GM23338 (cell line): ENCODE data around the gene B3GALT5. TPM values are rescaled to one million over a fixed set of nuclear protein-coding genes. Genes with fewer than 3 reads are reported as not detected.
A peak's percentile ranks its signal among the peaks of the same experiment; 100 is the strongest.

Experiments
- ATAC-seq: fragments of 200-7000 bp; cut with Tn5 transposase; 3 replicates; pipeline ENCODE4 v1.9.1; 2020
- DNase-seq: peaks from one replicate; pipeline ENCODE4 v3.0.0-alpha.2; 2015; ENCODE audit warnings: low spot score
- H2AFZ ChIP-seq: fragments of 200-600 bp; sonication (generic); 2 replicates; pipeline ENCODE4 v1.8.0; 2016; ENCODE audit warnings: antibody characterized with exemption, mild to moderate bottlenecking, moderate library complexity
- H3F3A ChIP-seq: fragments of 200-600 bp; sonication (generic); replicated peaks from 2 replicates; pipeline ENCODE4 v1.8.0; 2017; ENCODE audit warnings: antibody characterized with exemption, mixed run types, low read depth
- H3K27ac ChIP-seq: fragments of 200-600 bp; sonication (generic); 2 replicates; pipeline ENCODE4 v1.6.1; 2016; ENCODE audit warnings: low read depth
- H3K27me3 ChIP-seq: fragments of 200-600 bp; sonication (generic); 2 replicates; pipeline ENCODE4 v1.8.0; 2016; ENCODE audit warnings: mild to moderate bottlenecking, mixed run types, moderate library complexity; ENCODE audit not compliant: insufficient read depth
- H3K36me3 ChIP-seq: fragments of 200-600 bp; sonication (generic); 2 replicates; pipeline ENCODE4 v1.8.0; 2016; ENCODE audit warnings: mild to moderate bottlenecking; ENCODE audit not compliant: insufficient read depth
- H3K4me1 ChIP-seq: fragments of 200-600 bp; sonication (generic); 2 replicates; pipeline ENCODE4 v1.8.0; 2016; ENCODE audit warnings: mild to moderate bottlenecking, moderate library complexity; ENCODE audit not compliant: insufficient read depth
- H3K4me2 ChIP-seq: fragments of 200-600 bp; sonication (generic); 2 replicates; pipeline ENCODE4 v1.7.1; 2017; ENCODE audit warnings: mixed run types
- H3K4me3 ChIP-seq: fragments of 200-600 bp; sonication (generic); 2 replicates; pipeline ENCODE4 v1.6.1; 2016; ENCODE audit warnings: mixed run types
- H3K79me2 ChIP-seq: fragments of 200-600 bp; sonication (generic); replicated peaks from 2 replicates; pipeline ENCODE4 v1.8.0; 2017; ENCODE audit warnings: mild to moderate bottlenecking; ENCODE audit not compliant: insufficient read depth
- H3K9me2 ChIP-seq: fragments of 200-600 bp; sonication (generic); 2 replicates; pipeline ENCODE4 v1.8.0; 2017; ENCODE audit not compliant: insufficient read depth
- H4K20me1 ChIP-seq: fragments of 200-600 bp; sonication (generic); replicated peaks from 2 replicates; pipeline ENCODE4 v1.8.0; 2017; ENCODE audit warnings: mild to moderate bottlenecking; ENCODE audit not compliant: insufficient read depth
- H3K27ac Mint-ChIP-seq: 2 replicates; pipeline ENCODE4 v1.8.0; 2020; ENCODE audit warnings: inconsistent platforms, mild to moderate bottlenecking, moderate library complexity, mixed read lengths
- H3K27me3 Mint-ChIP-seq: 3 replicates; pipeline ENCODE4 v1.8.0; 2022; ENCODE audit warnings: low read depth, mild to moderate bottlenecking, moderate library complexity, mixed read lengths, inconsistent platforms; ENCODE audit not compliant: insufficient read depth, poor library complexity
- H3K36me3 Mint-ChIP-seq: 3 replicates; pipeline ENCODE4 v1.8.0; 2021; ENCODE audit warnings: low read depth, mild to moderate bottlenecking, inconsistent platforms, moderate library complexity, mixed read lengths
- H3K4me1 Mint-ChIP-seq: 3 replicates; pipeline ENCODE4 v1.8.0; 2020; ENCODE audit warnings: mild to moderate bottlenecking, inconsistent platforms, mixed read lengths
- H3K4me3 Mint-ChIP-seq: 3 replicates; pipeline ENCODE4 v1.8.0; 2021; ENCODE audit warnings: moderate library complexity, mild to moderate bottlenecking, inconsistent platforms, mixed read lengths
- H3K9me3 Mint-ChIP-seq: 3 replicates; pipeline ENCODE4 v1.8.0; 2020; ENCODE audit warnings: moderate library complexity, mild to moderate bottlenecking, inconsistent platforms, mixed read lengths
- CREB1 ChIP-seq: fragments of 250-450 bp; sonication (Bioruptor Pico); IDR thresholded peaks from 2 replicates; pipeline ENCODE4 v1.5.0; 2020; ENCODE audit warnings: low read depth, mild to moderate bottlenecking, moderate library complexity
- EZH2 ChIP-seq: fragments of 200-600 bp; sonication (generic); IDR thresholded peaks from one replicate; pipeline ENCODE4 v1.8.0; 2017; ENCODE audit warnings: antibody characterized with exemption, mild to moderate bottlenecking, low read depth; ENCODE audit not compliant: unreplicated experiment
- EZH2phosphoT487 ChIP-seq: fragments of 200-600 bp; sonication (generic); IDR thresholded peaks from one replicate; pipeline ENCODE4 v1.8.1; 2018; ENCODE audit warnings: antibody characterized with exemption; ENCODE audit not compliant: unreplicated experiment
- JUNB ChIP-seq: IDR thresholded peaks from one replicate; pipeline ENCODE4 v1.6.1; 2016; ENCODE audit warnings: antibody characterized with exemption; ENCODE audit not compliant: unreplicated experiment
- NANOG ChIP-seq: IDR thresholded peaks from 2 replicates; pipeline ENCODE4 v1.6.1; 2016; ENCODE audit warnings: antibody characterized with exemption, borderline replicate concordance
- POLR2AphosphoS5 ChIP-seq: IDR thresholded peaks from 2 replicates; pipeline ENCODE4 v1.6.1; 2016; ENCODE audit warnings: antibody characterized with exemption, low read depth
- ZNF114 ChIP-seq: fragments of 250-450 bp; sonication (Bioruptor Pico); IDR thresholded peaks from 2 replicates; pipeline ENCODE4 v1.5.0; 2020; ENCODE audit warnings: mild to moderate bottlenecking, moderate library complexity
- polyA plus RNA-seq: library from polyadenylated mRNA; unstranded; fragments of >200 nt; fragmentation: Nextera tagmentation; extraction: Ambion mirVana; gene quantifications from 2 replicates; pipeline ENCODE4 v1.2.1, GENCODE V29; 2016
- total RNA-seq: library from RNA; depleted of rRNA; stranded (reverse); fragments of >200 nt; shearing (Covaris generic); gene quantifications from 2 replicates; pipeline ENCODE4 v1.2.3, GENCODE V29; 2014
- TF ChIP-seq, protein P1 (sequence below), 2 experiments: fragments of 200-600 bp in 1 of 2; sonication (generic) in 1 of 2; conservative IDR thresholded peaks; 2 replicates each; pipeline versions ENCODE4 v1.5.1 to v1.6.1; 2016 to 2017; ENCODE audit warnings: antibody characterized with exemption in 2 of 2, low read depth in 2 of 2, mild to moderate bottlenecking in 2 of 2, moderate library complexity in 1 of 2
- TF ChIP-seq, protein P2 (sequence below): fragments of 250-450 bp; sonication (Bioruptor Pico); IDR thresholded peaks from 2 replicates; pipeline ENCODE4 v1.5.0; 2020; ENCODE audit warnings: mild to moderate bottlenecking, moderate library complexity

Gene B3GALT5
- total and polyA plus RNA-seq, 2 experiments from 2014 or later: 6.2 to 37.5 TPM

- H3K4me2 ChIP-seq: no peak overlapping the region
- no peaks in the 10 kb centered on the region for H3K79me2 ChIP-seq
- H3K4me3 ChIP-seq: no peak overlapping the region
- peaks cover under 1% of the 10 kb centered on the region for H3K4me1 Mint-ChIP-seq
- H3F3A ChIP-seq: no peaks in the 10 kb centered on the region
- no peak for DNase-seq
- peaks cover 6% of the 10 kb centered on the region for H3K27me3 Mint-ChIP-seq
- TF ChIP-seq, protein P1, sequence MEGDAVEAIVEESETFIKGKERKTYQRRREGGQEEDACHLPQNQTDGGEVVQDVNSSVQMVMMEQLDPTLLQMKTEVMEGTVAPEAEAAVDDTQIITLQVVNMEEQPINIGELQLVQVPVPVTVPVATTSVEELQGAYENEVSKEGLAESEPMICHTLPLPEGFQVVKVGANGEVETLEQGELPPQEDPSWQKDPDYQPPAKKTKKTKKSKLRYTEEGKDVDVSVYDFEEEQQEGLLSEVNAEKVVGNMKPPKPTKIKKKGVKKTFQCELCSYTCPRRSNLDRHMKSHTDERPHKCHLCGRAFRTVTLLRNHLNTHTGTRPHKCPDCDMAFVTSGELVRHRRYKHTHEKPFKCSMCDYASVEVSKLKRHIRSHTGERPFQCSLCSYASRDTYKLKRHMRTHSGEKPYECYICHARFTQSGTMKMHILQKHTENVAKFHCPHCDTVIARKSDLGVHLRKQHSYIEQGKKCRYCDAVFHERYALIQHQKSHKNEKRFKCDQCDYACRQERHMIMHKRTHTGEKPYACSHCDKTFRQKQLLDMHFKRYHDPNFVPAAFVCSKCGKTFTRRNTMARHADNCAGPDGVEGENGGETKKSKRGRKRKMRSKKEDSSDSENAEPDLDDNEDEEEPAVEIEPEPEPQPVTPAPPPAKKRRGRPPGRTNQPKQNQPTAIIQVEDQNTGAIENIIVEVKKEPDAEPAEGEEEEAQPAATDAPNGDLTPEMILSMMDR (conservative IDR thresholded peaks at IDR 0.05; ENCODE audit: low read depth in 2 of 2): no peak
- TF ChIP-seq ZNF114 (CRISPR knock-in tag): no peak
- TF ChIP-seq JUNB: no peak
- TF ChIP-seq EZH2phosphoT487: no peak
- H3K9me3 Mint-ChIP-seq: no peaks in the 10 kb centered on the region; the same call in none of the 3 replicates
- no peak for ATAC-seq
- H3K27me3 ChIP-seq: no peaks in the 10 kb centered on the region
- H3K36me3 ChIP-seq: no peaks in the 10 kb centered on the region; the same call in 1 of the 2 replicates
- H4K20me1 ChIP-seq: no peaks in the 10 kb centered on the region
- H2AFZ ChIP-seq: no peak overlapping the region
- peaks cover 33% of the 10 kb centered on the region for H3K36me3 Mint-ChIP-seq
- no peak overlapping the region for H3K27ac ChIP-seq
- H3K4me3 Mint-ChIP-seq: no peak overlapping the region
- H3K9me2 ChIP-seq: peaks cover 19% of the 10 kb centered on the region
- peaks cover under 1% of the 10 kb centered on the region for H3K4me1 ChIP-seq
- H3K27ac Mint-ChIP-seq: no peak overlapping the region
Measured at GRCh38 chr21:39714331-39714730, 101.6 kb downstream of the B3GALT5 start.

GRCh38 chr21:39715804-39716397, 103.2 kb downstream of the B3GALT5 start:
- Mint-ChIP-seq H3K36me3 (peaks cover 27% of the 10 kb centered on the region), H3K9me3 (no peaks in the 10 kb centered on the region; the same call in none of the 3 replicates)
- no peak for TF ChIP-seq JUNB
- TF ChIP-seq, protein P1 (conservative IDR thresholded peaks at IDR 0.05; ENCODE audit: low read depth in 2 of 2): peak; percentile 70 to 76
- no peak for TF ChIP-seq CREB1 (CRISPR knock-in tag)
- TF ChIP-seq NANOG: no peak
- no peak for TF ChIP-seq EZH2
- TF ChIP-seq, protein P2, sequence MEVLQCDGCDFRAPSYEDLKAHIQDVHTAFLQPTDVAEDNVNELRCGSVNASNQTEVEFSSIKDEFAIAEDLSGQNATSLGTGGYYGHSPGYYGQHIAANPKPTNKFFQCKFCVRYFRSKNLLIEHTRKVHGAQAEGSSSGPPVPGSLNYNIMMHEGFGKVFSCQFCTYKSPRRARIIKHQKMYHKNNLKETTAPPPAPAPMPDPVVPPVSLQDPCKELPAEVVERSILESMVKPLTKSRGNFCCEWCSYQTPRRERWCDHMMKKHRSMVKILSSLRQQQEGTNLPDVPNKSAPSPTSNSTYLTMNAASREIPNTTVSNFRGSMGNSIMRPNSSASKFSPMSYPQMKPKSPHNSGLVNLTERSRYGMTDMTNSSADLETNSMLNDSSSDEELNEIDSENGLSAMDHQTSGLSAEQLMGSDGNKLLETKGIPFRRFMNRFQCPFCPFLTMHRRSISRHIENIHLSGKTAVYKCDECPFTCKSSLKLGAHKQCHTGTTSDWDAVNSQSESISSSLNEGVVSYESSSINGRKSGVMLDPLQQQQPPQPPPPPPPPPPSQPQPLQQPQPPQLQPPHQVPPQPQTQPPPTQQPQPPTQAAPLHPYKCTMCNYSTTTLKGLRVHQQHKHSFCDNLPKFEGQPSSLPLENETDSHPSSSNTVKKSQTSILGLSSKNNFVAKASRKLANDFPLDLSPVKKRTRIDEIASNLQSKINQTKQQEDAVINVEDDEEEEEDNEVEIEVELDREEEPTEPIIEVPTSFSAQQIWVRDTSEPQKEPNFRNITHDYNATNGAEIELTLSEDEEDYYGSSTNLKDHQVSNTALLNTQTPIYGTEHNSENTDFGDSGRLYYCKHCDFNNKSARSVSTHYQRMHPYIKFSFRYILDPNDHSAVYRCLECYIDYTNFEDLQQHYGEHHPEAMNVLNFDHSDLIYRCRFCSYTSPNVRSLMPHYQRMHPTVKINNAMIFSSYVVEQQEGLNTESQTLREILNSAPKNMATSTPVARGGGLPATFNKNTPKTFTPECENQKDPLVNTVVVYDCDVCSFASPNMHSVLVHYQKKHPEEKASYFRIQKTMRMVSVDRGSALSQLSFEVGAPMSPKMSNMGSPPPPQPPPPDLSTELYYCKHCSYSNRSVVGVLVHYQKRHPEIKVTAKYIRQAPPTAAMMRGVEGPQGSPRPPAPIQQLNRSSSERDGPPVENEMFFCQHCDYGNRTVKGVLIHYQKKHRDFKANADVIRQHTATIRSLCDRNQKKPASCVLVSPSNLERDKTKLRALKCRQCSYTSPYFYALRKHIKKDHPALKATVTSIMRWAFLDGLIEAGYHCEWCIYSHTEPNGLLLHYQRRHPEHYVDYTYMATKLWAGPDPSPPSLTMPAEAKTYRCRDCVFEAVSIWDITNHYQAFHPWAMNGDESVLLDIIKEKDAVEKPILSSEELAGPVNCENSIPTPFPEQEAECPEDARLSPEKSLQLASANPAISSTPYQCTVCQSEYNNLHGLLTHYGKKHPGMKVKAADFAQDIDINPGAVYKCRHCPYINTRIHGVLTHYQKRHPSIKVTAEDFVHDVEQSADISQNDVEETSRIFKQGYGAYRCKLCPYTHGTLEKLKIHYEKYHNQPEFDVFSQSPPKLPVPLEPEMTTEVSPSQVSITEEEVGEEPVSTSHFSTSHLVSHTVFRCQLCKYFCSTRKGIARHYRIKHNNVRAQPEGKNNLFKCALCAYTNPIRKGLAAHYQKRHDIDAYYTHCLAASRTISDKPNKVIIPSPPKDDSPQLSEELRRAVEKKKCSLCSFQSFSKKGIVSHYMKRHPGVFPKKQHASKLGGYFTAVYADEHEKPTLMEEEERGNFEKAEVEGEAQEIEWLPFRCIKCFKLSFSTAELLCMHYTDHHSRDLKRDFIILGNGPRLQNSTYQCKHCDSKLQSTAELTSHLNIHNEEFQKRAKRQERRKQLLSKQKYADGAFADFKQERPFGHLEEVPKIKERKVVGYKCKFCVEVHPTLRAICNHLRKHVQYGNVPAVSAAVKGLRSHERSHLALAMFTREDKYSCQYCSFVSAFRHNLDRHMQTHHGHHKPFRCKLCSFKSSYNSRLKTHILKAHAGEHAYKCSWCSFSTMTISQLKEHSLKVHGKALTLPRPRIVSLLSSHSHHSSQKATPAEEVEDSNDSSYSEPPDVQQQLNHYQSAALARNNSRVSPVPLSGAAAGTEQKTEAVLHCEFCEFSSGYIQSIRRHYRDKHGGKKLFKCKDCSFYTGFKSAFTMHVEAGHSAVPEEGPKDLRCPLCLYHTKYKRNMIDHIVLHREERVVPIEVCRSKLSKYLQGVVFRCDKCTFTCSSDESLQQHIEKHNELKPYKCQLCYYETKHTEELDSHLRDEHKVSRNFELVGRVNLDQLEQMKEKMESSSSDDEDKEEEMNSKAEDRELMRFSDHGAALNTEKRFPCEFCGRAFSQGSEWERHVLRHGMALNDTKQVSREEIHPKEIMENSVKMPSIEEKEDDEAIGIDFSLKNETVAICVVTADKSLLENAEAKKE: no peak
- TF ChIP-seq POLR2AphosphoS5: no peak
- TF ChIP-seq EZH2phosphoT487: no peak

More at GRCh38 chr21:39715804-39716397, 103.2 kb downstream of the B3GALT5 start:
- H3K27me3 Mint-ChIP-seq: peaks cover 6% of the 10 kb centered on the region
- no peak overlapping the region for H3K4me3 Mint-ChIP-seq
- H3K27ac ChIP-seq: no peak overlapping the region
- peak; percentile 81 for DNase-seq
- no peaks in the 10 kb centered on the region; the same call in 1 of the 2 replicates for H3K36me3 ChIP-seq
- no peaks in the 10 kb centered on the region for H4K20me1 ChIP-seq
- no peaks in the 10 kb centered on the region for H3K27me3 ChIP-seq
- no peak overlapping the region for H3K4me3 ChIP-seq
- no peak overlapping the region for H2AFZ ChIP-seq
- no peaks in the 10 kb centered on the region for H3K4me1 Mint-ChIP-seq
- H3K4me1 ChIP-seq: no peaks in the 10 kb centered on the region; the same call in 1 of the 2 replicates
- H3K9me2 ChIP-seq: 0 out of 2 replicates have a peak, but pooled peaks cover 3% of the 10 kb centered on the region
- H3K79me2 ChIP-seq: no peaks in the 10 kb centered on the region
- H3F3A ChIP-seq: no peaks in the 10 kb centered on the region
- ATAC-seq: peak; percentile 82
- no peak overlapping the region for H3K4me2 ChIP-seq
- H3K27ac Mint-ChIP-seq: no peak overlapping the region
